ENCODE results near the gene TRHDE. TPM values are rescaled to one million over a fixed set of nuclear protein-coding genes. Genes with fewer than 3 reads are reported as not detected.
A peak's percentile ranks its signal among the peaks of the same experiment; 100 is the strongest.

TRHDE gene
- total and polyA plus RNA-seq, 2 donors (not counting 1 experiment from before 2014, with no cell fraction given), result 7.3 to 8.8 TPM

DNA sequence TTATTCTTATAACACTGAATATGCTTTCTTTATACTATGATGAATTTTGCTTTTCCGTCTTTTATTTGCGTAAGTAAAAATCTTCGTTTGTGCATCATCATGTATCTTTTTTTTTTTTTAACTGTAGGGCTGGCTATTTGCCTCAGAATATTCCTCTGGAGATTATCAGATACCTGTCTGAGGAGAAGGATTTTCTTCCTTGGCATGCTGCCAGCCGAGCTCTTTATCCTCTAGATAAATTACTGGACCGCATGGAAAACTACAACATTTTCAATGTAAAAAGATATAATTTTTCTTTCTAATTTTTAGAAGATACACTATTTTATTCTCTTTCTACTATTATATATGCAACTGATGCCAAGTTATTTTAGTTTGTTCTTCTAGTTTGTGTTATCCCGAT is 346.6 kb downstream of the TRHDE start:
- Histone ChIP-seq H3K4me2 (ENCODE audit: extremely low read depth, insufficient read depth, low read length) (no peak overlapping the region), H3K4me1 (ENCODE audit: control insufficient read depth, extremely low read depth, insufficient read depth, low read length) (no peaks in the 10 kb centered on the region), H3K4me3 (replicated peaks in 1 of 4; ENCODE audit: control extremely low read depth in 1 of 4, insufficient read depth in 1 of 4, low read depth in 3 of 4, low read length in 4 of 4) (no peak overlapping the region), H3K79me2 (ENCODE audit: control insufficient read depth, insufficient read depth, low read length) (no peaks in the 10 kb centered on the region), H3K27me3 (ENCODE audit: control insufficient read depth, insufficient read depth, low read length) (no peaks in the 10 kb centered on the region), H3K36me3 (ENCODE audit: control insufficient read depth, insufficient read depth, low read length) (no peaks in the 10 kb centered on the region), H4K20me1 (ENCODE audit: control insufficient read depth, extremely low read depth, insufficient read depth, low read length) (no peaks in the 10 kb centered on the region), H3K9me3 (ENCODE audit: control insufficient read depth, insufficient read depth, low read depth, low read length) (no peaks in the 10 kb centered on the region), H3K9ac (ENCODE audit: insufficient read depth, low read length) (no peak overlapping the region), H3K27ac (ENCODE audit: insufficient read depth, low read length) (no peak overlapping the region), H2AFZ (ENCODE audit: low read length) (no peak overlapping the region)
- DNase-seq (ENCODE audit: low read depth in 2 of 2), result no peak
- TF ChIP-seq, protein P1, sequence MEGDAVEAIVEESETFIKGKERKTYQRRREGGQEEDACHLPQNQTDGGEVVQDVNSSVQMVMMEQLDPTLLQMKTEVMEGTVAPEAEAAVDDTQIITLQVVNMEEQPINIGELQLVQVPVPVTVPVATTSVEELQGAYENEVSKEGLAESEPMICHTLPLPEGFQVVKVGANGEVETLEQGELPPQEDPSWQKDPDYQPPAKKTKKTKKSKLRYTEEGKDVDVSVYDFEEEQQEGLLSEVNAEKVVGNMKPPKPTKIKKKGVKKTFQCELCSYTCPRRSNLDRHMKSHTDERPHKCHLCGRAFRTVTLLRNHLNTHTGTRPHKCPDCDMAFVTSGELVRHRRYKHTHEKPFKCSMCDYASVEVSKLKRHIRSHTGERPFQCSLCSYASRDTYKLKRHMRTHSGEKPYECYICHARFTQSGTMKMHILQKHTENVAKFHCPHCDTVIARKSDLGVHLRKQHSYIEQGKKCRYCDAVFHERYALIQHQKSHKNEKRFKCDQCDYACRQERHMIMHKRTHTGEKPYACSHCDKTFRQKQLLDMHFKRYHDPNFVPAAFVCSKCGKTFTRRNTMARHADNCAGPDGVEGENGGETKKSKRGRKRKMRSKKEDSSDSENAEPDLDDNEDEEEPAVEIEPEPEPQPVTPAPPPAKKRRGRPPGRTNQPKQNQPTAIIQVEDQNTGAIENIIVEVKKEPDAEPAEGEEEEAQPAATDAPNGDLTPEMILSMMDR (conservative IDR thresholded peaks at IDR 0.05 in 1 of 2, IDR thresholded peaks at IDR 0.05 in 1 of 2; ENCODE audit: low read depth in 1 of 2, low read length in 2 of 2), result no peak
- TF ChIP-seq EZH2 (IDR thresholded peaks at IDR 0.05; ENCODE audit: low read length, missing control alignments), result no peak

DNA sequence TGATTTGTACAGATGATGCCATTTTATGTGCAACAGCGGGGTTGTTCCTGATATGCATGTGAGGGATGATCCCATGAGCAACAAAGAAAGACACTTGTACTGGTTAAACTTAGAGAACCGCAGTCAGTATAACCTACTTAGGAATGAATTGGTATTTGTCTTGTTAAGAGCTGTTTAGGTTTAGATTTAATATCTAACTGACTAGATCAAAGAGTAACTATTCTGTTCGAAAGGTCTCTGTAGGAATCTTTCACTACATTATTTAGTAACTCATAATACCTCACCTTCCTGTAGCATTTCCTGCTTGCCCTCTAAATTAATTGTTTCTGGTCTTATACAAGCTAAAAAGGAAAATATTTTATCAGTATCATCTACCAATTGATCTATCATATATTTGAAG is 350.4 kb downstream of the TRHDE start:
- no peaks in the 10 kb centered on the region for H3K36me3 ChIP-seq (ENCODE audit: control insufficient read depth, insufficient read depth, low read length)
- H3K9ac ChIP-seq (ENCODE audit: insufficient read depth, low read length), result no peak overlapping the region
- no peak overlapping the region for H2AFZ ChIP-seq (ENCODE audit: low read length)
- H3K4me2 ChIP-seq (ENCODE audit: extremely low read depth, insufficient read depth, low read length), result no peak overlapping the region
- H4K20me1 ChIP-seq (ENCODE audit: control insufficient read depth, extremely low read depth, insufficient read depth, low read length), result no peaks in the 10 kb centered on the region
- no peak for DNase-seq (ENCODE audit: low read depth in 2 of 2)
- H3K79me2 ChIP-seq (ENCODE audit: control insufficient read depth, insufficient read depth, low read length), result no peaks in the 10 kb centered on the region
- H3K27me3 ChIP-seq (ENCODE audit: control insufficient read depth, insufficient read depth, low read length), result no peaks in the 10 kb centered on the region
- H3K4me3 ChIP-seq (replicated peaks in 1 of 4; ENCODE audit: control extremely low read depth in 1 of 4, insufficient read depth in 1 of 4, low read depth in 3 of 4, low read length in 4 of 4), result no peak overlapping the region
- no peak overlapping the region for H3K27ac ChIP-seq (ENCODE audit: insufficient read depth, low read length)
- no peaks in the 10 kb centered on the region for H3K9me3 ChIP-seq (ENCODE audit: control insufficient read depth, insufficient read depth, low read depth, low read length)
- TF ChIP-seq, protein P1 (conservative IDR thresholded peaks at IDR 0.05 in 1 of 2, IDR thresholded peaks at IDR 0.05 in 1 of 2; ENCODE audit: low read depth in 1 of 2, low read length in 2 of 2), result no peak
- no peak for TF ChIP-seq EZH2 (IDR thresholded peaks at IDR 0.05; ENCODE audit: low read length, missing control alignments)
- no peaks in the 10 kb centered on the region for H3K4me1 ChIP-seq (ENCODE audit: control insufficient read depth, extremely low read depth, insufficient read depth, low read length)

DNA sequence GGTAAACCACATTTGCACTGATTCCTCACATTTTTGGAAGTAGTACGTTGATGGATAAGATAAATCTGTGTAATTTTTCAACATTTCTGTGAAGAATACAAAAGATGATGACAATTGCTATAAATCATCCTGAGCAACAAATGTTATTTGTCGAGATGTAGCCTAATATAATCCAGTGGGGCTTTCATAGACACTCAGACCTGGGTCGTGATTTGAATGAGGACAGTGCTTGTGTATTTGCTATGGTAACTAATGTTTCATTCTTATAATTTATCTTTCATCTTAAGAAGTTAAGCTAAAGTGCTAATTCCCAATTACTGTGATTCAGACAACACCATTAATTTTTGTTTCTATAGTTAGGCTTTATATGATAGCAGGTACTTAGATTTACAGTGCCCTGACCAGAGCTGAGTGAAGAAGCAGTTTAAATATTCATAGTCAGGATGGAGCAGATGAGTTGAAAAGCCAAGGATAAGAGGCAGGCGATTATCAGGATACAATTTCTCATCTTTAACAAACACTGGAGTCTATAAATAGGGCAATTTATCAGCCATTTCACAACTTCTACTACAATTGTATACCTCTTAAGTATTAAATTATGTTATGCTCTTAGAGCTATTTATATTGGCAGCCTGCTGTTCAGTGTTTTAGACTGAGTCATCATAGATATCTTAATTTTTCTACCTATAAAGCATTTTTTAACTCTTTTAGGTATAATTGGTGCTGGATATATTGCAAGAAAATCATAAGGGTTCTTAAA is 359.9 kb downstream of the TRHDE start:
- peak; percentile 33 to 46 for DNase-seq (ENCODE audit: low read depth in 2 of 2)
- no peak overlapping the region for H3K4me2 ChIP-seq (ENCODE audit: extremely low read depth, insufficient read depth, low read length)
- no peak overlapping the region for H3K4me3 ChIP-seq (replicated peaks in 1 of 4; ENCODE audit: control extremely low read depth in 1 of 4, insufficient read depth in 1 of 4, low read depth in 3 of 4, low read length in 4 of 4)
- H3K27ac ChIP-seq (ENCODE audit: insufficient read depth, low read length), result no peak overlapping the region
- H3K36me3 ChIP-seq (ENCODE audit: control insufficient read depth, insufficient read depth, low read length), result no peaks in the 10 kb centered on the region
- no peaks in the 10 kb centered on the region for H3K9me3 ChIP-seq (ENCODE audit: control insufficient read depth, insufficient read depth, low read depth, low read length)
- TF ChIP-seq EZH2 (IDR thresholded peaks at IDR 0.05; ENCODE audit: low read length, missing control alignments), result no peak
- TF ChIP-seq, protein P1 (conservative IDR thresholded peaks at IDR 0.05 in 1 of 2, IDR thresholded peaks at IDR 0.05 in 1 of 2; ENCODE audit: low read depth in 1 of 2, low read length in 2 of 2), result no peak
- no peaks in the 10 kb centered on the region for H4K20me1 ChIP-seq (ENCODE audit: control insufficient read depth, extremely low read depth, insufficient read depth, low read length)
- no peaks in the 10 kb centered on the region for H3K79me2 ChIP-seq (ENCODE audit: control insufficient read depth, insufficient read depth, low read length)
- no peak overlapping the region for H3K9ac ChIP-seq (ENCODE audit: insufficient read depth, low read length)
- no peak overlapping the region for H2AFZ ChIP-seq (ENCODE audit: low read length)
- no peaks in the 10 kb centered on the region for H3K27me3 ChIP-seq (ENCODE audit: control insufficient read depth, insufficient read depth, low read length)
- no peaks in the 10 kb centered on the region for H3K4me1 ChIP-seq (ENCODE audit: control insufficient read depth, extremely low read depth, insufficient read depth, low read length)

All from fibroblast of lung (primary cell).